Brain pericyte (primary cell): ENCODE results near the gene B3GNT5.
"Not testable (repeated sequence)": the region's sequence is repeated elsewhere in the genome, so short reads cannot be mapped to it uniquely, and the experiment has no call there.

Experiments
- DNase-seq: peaks from one replicate; pipeline ENCODE4 v3.0.0-alpha.2; 2012; ENCODE audit warnings: low read depth, low spot score

Gene B3GNT5

GRCh38 chr3:183230251-183230650 is 22.8 kb upstream of the B3GNT5 start:
- not testable (repeated sequence) for DNase-seq

GRCh38 chr3:183230826-183231225 is 22.2 kb upstream of the B3GNT5 start:
- no peak for DNase-seq

DNA sequence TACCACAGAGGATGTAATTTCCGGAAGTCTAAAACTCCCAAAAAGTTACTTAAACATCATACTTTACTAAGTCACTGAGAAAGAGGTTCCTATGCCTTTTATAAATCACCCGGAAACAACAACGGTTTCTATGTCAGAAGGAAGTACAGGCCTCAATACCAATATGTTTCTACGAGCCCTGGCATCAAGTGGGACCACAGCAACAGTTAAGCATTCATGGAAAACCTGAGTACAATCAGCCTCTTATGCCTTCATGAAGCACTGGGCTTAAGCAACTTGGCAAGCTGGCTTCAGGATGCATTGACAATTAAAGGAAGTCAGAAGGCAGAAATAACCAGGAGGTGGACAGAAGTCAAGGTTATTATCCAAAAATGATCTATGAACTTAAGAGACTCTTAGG is 19.1 kb upstream of the B3GNT5 start:
- DNase-seq, result no peak

GRCh38 chr3:183239046-183239445 is 14.0 kb upstream of the B3GNT5 start:
- DNase-seq, result no peak

GRCh38 chr3:183242431-183242830 is 10.6 kb upstream of the B3GNT5 start:
- no peak for DNase-seq

DNA sequence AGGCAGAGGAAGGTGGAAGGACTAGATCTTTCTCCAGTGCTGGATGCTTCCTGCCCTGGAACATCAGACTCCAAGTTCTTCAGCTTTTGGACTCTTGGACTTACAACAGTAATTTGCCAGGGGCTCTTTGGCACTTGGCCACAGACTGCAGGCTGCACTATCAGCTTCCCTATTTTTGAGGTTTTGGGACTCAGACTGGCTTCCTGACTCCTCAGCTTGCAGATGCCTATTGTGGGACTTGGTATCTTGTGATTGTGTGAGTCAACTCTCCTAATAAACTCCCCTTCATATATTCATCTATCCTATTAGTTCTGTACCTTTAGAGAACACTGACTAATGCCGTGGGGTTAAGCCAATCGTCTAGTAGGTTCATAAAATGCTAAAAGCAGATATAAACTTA is 8.8 kb upstream of the B3GNT5 start:
- no peak for DNase-seq

- no peak for DNase-seq
Measured at GRCh38 chr3:183244981-183245476, 8.0 kb upstream of the B3GNT5 start.

GRCh38 chr3:183247011-183247589 is 6.0 kb upstream of the B3GNT5 start:
- no peak for DNase-seq

- DNase-seq, result no peak
Measured at GRCh38 chr3:183249006-183249718, 3.9 kb upstream of the B3GNT5 start.

- no peak for DNase-seq
Measured at GRCh38 chr3:183252118-183252782, 803 bp upstream of the B3GNT5 start.

- DNase-seq, result no peak
Measured at GRCh38 chr3:183253528-183254486, 754 bp downstream of the B3GNT5 start.

DNA sequence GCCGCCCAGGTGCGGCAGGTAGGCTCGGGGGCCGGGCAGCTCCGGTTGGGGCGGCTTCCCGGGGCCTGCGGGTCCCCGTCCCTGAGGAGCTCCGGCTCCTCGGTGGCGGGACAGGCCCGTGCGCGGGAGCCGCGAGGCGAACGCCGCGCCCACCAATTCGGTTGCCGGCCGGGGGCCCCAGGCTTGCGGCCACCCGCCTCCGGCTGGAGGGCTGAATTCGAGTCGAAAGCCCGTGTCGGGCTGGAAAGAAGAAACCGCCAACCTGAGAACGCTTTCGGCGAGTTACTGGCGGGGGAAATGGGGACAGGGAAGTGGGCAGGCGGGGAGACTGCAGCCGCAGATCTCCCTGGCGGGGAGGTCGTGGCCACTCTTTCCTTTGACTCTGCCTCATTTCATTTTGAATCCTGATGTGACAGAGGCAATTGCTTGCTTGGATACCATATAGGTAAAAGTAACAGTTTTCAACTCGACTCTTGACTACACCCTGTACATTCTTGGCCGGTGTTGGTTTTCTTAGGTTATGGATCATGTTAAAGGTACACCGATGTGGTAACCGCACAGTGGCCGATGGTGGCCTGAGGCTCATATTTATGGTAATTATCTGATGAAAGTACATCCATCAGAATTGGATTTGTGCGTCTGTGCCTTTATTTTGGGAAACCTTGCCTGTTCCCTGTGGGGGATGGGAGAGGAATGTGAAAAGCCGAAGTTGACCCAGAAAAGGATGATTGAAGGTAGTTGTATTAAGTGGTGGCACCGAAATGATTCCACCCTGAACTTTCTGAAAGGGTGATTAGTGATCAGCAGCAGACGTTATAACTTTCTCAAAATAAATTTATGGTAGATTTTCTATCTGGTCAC is 1.7 kb downstream of the B3GNT5 start:
- DNase-seq, result no peak

- no peak for DNase-seq
Measured at GRCh38 chr3:183255348-183255730, 2.3 kb downstream of the B3GNT5 start.

DNA sequence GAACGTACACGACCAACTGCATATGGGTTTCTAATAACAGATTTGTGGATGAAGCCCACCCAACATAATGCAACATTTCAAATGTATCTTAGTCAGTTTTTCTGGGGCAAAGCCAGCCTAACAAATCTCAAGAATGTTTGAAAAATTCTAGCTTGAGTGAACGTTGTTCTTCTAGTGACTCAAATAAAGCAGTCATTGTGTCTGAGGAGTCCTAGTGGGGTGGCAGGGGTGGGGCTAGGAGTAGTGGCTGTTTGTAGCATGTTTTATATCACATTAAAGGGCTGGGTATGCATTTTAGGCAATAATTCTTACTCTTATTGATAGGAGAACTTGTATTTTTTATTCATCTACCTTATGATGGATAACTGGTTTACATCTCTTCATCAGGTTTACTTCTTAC is 6.0 kb downstream of the B3GNT5 start:
- no peak for DNase-seq

GRCh38 chr3:183259621-183260020 is 6.6 kb downstream of the B3GNT5 start:
- DNase-seq, result no peak

- DNase-seq, result no peak
Measured at GRCh38 chr3:183260167-183260904, 7.3 kb downstream of the B3GNT5 start.

GRCh38 chr3:183261151-183261724 is 8.2 kb downstream of the B3GNT5 start:
- no peak for DNase-seq

DNA sequence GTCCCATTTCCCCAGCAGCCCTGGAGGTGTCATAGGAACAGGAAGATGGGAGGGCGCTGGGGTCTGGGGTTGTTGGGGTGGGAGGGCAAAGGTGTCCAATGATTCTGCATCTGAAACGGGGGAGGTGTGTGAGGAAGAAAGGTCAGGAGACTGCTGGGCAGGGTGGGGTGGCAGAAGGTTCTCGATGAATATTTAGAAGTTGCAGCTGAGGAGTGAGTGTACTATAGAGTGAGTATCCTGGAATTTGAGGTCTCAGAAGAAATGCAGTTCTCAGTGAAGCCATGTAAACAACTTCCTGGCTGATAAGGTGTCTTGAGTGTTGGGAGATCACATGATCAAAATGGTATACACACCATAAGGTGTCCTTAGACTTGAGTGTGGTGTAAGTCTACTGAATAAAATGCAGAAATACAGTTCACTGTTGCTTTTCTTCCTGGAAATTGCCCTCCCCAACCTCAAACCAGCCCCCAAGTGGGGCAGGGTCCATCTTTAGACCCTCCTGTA is 9.9 kb downstream of the B3GNT5 start:
- DNase-seq, result no peak

DNA sequence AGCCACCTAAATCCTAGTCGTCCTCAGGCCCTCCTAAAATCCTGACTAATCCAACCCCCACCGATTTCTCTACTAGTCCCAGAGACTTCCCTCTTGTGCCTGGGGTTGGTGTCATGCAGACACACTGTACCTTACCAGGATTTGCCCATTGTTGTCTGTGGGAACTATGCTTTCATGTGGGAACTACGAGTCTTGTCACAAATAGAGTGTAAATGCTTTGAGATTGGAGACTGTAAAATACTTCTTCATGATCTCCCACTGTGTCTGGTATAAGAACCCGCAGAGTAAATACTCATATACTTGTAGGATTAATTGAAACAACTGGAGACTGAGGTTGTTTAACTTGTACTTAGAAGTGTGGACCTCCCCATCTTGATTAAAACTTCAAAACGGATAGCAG is 11.2 kb downstream of the B3GNT5 start:
- no peak for DNase-seq
